Activated CD8-positive, alpha-beta memory T cell treated with anti-CD3 and anti-CD28 coated beads for 4 hours (primary cell): Measurements from ENCODE around the gene MIOS.
"Not testable (repeated sequence)": the region's sequence is repeated elsewhere in the genome, so short reads cannot be mapped to it uniquely, and the experiment has no call there.

Experiments
- DNase-seq, 2 donors: peaks; one replicate each; pipeline ENCODE4 v3.0.0-alpha.2; 2020; ENCODE audit warnings: low read depth in 2 of 2

MIOS gene

GRCh38 chr7:7554649-7555575 lies 11.8 kb upstream of the MIOS start:
- DNase-seq, result no peak

- DNase-seq, result no peak
Measured at GRCh38 chr7:7556852-7557251, 9.8 kb upstream of the MIOS start.

- DNase-seq, result no peak
Measured at GRCh38 chr7:7557252-7557651, 9.4 kb upstream of the MIOS start.

- not testable (repeated sequence) for DNase-seq
Measured at GRCh38 chr7:7561591-7561990, 5.1 kb upstream of the MIOS start.

DNA sequence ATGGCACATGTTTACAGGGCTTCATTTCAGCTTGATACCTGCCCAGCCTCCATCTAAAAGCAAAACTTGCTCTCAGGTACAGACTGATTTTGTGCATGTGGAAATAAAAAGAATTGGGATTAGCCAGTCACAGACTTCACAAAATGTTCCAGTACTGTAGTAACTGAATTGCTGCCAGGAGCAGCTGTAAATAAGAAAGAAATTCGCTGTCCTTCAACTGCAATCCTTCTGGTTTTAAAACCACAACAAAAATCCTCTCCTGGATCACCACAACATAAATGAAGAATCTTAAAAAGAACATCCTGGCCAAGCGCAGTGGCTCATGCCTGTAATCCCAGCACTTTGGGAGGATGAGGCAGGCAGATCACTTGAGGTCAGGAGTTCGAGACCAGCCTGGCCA lies 3.9 kb upstream of the MIOS start:
- DNase-seq, result no peak

DNA sequence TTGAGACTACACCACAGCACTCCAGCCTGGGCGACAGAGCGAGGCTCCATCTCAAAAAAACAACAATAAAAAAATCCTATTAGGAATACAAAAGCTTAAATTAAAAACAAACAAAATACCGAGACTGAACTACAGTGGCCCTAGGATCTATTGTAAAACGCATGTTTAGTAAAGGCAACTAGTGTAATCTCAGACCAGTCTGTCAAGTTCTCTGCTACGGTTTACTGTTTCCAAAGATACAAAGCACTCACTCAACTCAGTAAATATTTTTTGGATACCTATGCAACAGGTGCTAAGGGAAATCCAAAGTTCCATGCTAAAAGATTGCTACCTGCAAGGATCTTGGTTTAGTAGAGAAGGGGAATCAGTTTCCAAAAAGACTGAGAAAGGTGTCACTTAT lies 3.4 kb upstream of the MIOS start:
- DNase-seq, result no peak

DNA sequence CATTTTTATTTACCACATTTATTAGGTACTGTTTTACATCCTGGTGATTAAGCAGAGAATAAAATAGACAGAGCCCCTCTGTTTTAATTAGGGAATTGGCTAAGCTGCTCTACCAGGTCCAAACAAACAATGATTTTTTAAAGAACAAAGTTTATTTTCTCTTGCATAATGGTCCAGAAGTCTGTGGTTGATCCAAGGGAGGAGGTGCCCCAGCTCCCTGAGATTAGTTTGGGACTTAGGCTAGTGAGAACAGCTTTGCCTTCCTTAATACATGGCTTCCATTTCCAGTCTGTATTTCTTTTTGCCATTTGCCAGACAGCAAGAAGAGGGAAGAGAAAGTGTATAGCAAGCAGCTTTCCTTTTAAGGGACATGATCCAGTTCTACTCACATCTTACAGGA lies 2.9 kb upstream of the MIOS start:
- DNase-seq, result no peak

- no peak for DNase-seq
Measured at GRCh38 chr7:7564323-7564780, 2.3 kb upstream of the MIOS start.

- no peak for DNase-seq
Measured at GRCh38 chr7:7565018-7565680, 1.5 kb upstream of the MIOS start.

GRCh38 chr7:7565746-7566650 lies 686 bp upstream of the MIOS start:
- no peak for DNase-seq

DNA sequence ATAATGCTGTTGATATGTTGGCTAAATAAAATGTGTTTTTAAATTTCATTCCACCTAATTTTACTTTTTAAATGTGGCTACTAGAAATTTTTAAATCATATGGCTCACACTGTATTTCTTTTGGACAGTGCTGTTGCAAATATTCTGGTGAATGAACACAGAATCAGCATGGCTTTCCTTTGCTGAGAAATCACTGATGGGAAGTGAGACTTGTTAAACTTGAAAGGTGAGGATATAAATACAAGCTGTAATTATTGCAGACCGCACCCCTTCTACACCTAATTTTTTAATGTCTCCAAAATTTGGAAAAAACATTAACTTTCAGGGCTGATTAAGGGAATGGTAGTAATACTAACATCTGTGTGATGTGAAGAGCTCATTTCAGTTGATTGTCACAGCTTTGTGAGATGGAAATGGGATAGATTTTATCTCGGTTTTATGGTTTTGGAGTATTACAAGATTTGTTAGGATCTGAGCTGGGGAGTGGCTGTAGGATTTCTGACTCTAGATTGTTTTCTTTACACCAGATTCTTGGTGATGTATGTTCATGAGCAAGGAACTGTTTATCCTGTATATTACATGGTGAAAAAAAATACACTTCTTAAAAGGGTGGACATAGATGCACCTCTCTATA lies 1.3 kb downstream of the MIOS start:
- no peak for DNase-seq

- no peak for DNase-seq
Measured at GRCh38 chr7:7568553-7568952, 1.9 kb downstream of the MIOS start.

- no peak for DNase-seq
Measured at GRCh38 chr7:7569081-7569527, 2.4 kb downstream of the MIOS start.

- DNase-seq, result no peak
Measured at GRCh38 chr7:7569615-7570014, 2.9 kb downstream of the MIOS start.

- no peak for DNase-seq
Measured at GRCh38 chr7:7570584-7570983, 3.9 kb downstream of the MIOS start.

DNA sequence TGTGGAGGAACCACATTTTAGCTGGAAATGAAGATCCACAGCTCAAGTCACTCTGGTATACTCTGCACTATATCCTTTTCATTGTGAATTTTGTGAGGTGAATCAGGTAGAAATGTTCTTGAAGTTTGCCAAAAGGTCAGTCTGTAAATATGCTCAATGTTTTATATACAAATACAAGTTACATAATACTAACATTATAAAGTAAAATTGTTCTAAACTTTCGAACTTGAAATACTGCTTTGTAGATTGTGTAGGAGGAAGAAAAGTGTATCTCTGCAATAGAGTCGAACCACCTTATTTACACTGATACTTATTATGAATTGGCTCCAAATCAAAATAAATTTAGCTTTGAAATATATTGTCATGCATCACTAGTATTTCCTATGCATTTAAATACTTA lies 7.0 kb downstream of the MIOS start:
- DNase-seq, result no peak

DNA sequence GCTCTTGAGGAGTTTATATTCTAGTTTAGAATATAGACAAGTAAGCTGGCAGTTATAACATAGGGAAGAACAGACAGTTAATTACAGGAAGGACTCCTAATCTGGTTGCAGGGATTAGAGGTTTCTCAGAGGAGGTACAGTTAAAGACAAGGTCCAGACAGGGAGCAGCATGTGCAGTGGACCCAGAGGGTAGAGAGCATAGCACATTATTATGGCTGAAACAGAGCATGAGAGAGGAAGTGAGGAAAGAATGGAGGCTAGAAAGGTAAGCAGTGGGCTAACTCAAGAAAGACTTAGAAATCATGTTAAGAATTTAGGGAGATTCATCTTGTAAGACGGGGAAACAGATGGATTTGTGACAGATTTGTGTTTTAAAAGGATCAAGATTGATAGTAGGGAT lies 9.7 kb downstream of the MIOS start:
- no peak for DNase-seq

DNA sequence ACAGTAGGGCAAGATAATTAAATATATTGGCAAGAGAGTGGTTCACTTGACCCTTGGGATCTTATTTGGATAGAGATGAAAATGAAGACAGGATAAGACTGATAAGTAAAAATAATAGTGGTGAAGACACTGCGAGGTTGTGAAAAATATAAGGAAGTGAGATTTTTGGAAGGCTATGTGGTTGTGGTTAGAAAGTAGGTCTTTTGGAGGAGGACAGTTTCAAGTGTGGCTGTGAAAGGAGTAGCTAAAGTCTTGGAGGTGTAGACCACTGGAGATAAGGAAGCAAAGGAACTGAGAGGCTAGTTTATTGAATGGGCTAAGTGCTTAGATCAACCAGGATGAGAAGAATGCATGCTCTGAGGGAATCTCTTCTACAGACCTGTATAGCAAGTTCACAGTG lies 11.2 kb downstream of the MIOS start:
- DNase-seq, result no peak

GRCh38 chr7:7579638-7580037 lies 13.0 kb downstream of the MIOS start:
- DNase-seq, result no peak

DNA sequence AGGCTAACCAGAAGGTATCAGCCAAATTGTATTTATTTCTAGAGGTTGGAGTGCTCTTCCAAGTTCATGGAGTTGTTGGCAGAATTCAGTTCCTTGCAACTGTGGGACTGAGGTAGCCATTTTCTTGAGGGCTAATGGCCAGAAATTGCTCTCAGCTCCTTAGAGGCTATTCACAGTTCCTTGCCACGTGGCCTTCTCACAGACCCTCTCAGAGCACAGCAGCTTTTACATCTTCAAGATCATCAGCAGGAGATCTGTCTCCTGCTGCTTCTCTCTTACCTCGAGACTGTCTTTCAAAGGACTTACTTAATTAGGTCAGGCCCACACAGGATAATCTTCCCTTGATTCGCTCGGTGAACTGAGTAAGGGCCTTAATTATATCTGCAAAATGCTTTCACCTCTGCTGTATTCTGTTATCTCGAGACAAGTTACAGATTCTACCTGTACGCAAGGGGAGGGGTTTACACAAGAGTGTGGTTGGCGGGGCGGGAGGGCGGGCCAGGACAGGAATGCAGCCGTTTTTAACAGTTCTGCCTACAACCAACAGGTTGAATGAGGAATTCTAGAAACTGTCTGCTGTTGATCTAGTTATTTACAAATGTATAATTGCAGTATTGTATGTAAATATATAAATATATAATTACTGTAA lies 15.0 kb downstream of the MIOS start:
- no peak for DNase-seq

DNA sequence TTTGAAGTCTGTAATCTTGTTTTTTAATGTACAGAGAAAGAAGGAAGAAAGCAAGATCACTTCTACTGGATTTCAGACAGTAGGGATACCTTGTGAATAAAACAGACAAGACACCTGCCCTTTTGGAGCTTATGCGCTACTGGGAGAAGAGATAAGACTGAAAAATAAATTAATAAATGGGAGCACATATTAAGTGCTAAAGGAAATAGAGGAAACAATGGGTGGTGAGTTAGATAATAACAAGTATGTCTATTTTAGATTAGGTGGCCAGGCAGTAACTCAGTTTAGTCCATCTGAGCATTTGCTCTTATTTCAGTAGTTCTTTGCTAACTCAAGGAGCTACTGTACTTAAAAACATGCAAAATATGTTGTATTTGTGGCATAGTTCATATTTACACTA lies 15.9 kb downstream of the MIOS start:
- no peak for DNase-seq
